RCC 7860 (cell line): Measurements from ENCODE around the gene SLCO2B1.

Source experiments
- DNase-seq: peaks from one replicate; pipeline ENCODE4 v3.0.0-alpha.2; 2015; ENCODE audit warnings: low spot score
- FAIRE-seq: peaks from 2 replicates; lab custom pipeline; 2012; peaks lifted over from hg19 to GRCh38; lab: Jason Lieb, UNC

SLCO2B1 gene

DNA sequence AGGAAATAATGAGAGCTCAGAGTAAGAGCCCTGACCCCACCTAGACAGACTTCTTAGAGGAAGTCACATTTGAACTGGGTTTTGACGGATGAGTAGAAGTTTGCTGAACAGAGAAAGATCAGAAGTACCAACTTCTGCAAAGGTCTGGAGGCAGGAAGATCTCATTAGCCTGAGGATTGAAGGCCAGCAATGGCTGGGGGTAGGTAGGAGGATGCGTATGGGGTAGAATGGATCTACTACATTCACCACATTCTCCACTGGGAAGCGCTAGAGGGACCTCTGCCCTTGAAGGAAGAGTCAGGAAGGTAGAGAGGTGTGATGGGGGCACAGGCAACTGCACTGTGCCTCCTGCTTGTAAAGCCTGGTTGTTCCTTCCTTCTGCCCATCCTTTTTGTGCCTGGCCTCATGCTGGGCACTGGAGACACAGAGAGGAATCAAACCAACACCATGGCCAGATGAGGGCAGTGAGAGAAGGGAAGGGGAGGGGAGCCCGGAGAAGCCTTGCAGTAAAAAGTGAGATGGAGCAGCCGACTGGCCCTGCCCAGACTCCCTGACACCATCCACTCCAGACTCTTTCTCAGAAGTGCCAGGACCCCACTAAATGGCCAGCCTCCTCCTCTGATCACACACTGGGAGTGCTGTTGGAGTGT lies 94.6 kb downstream of the SLCO2B1 start:
- FAIRE-seq, result no peak
- DNase-seq, result no peak

DNA sequence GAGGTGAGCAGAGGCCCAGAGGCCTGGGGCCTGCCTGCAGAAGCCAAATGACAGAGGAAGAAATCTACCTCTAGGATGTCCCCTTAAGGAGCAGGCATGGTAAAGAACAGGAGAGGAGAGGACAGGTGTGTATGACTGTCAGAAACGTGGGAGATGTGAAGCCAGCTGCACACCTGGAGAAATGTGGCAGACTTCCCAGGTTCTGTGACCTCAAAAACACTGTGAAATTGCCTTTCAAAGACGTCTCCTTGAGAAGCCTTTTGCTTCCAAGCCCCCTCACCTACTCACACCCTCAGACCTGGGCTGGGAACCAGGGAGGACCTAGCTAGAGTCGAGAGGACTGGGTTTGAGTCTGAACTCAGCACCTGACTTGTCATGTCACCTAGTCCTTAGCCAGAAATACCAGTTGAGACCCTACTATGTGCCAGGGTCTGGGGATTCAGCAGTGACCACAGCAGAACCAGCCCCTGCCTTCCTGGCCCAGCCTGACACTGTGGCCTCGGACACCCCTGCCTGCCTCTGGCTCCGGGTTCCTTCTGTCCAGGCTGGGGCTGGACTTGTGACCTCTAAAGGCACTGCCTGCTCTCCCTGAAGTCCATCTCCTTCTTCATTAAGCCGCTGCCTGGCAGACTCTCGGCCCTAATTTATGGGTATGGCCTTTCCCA lies 95.2 kb downstream of the SLCO2B1 start:
- FAIRE-seq (no peak), DNase-seq (no peak)

DNA sequence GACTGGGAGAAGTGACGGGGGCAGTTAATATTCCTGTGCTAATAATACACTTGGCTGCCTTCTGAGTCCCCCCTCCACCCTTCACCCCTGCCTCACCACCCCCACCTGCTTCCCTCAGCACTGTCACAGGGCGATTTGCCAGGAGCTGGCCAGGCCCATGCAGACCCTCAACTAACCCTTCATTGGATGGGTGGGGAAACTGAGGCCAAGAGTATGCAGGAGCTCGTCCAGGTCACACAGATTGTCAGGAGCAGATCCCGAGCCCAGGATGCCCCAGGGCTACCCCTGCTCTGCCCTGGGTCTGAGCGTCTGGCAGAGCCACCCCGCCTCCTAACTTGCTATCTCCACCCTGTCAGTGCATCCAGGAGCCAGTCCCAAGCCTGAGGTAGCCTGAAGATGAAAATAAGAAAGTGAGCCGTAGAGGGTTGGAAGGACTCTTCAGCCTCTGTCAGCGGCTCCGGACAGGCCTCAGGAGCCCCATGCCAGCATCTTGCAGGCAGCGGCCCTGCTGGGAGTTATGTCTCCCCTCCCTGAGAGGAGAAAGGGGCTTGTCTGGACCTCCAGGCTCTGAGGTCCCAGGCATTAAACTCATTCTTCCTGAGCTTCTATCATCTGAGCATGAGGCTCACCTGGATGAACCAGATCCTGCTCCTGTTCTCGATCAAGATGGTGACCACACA lies 95.9 kb downstream of the SLCO2B1 start:
- FAIRE-seq (no peak), DNase-seq (no peak)

DNA sequence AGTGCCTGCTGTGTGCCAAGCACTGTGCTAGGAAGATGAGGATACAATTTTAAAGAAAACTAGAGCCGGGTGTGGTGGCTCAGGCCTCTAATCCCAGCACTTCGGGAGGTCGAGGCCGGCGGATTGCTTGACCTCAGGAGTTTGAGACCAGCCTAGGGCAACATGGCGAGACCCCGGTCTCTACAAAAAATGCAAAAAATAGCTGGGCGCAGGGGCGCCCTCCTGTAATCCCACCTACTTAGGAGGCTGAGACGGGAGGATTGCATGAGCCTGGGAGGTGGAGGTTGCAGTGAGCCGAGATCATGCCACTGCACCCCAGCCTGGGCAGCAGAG lies 98.0 kb downstream of the SLCO2B1 start:
- no peak for DNase-seq
- no peak for FAIRE-seq

DNA sequence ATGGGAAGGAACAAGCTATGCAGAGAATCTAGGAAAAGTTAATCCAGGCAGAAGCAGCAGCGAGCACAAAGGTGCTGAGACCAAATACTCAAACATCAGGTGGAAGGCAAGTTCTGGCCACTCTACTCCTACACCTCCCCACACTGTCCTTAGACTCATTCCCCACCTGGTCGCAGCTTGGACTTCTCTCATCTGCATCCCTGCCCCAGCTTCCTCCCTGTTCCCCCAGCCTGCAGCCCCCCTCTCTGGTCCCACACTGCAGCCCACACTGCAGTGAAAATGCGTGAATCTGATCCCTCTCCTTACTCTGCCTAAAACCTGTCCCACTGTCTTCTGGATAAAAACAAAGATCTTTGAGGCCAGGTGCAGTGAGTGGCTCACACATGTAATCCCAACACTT lies 98.8 kb downstream of the SLCO2B1 start:
- no peak for DNase-seq
- FAIRE-seq, result no peak

DNA sequence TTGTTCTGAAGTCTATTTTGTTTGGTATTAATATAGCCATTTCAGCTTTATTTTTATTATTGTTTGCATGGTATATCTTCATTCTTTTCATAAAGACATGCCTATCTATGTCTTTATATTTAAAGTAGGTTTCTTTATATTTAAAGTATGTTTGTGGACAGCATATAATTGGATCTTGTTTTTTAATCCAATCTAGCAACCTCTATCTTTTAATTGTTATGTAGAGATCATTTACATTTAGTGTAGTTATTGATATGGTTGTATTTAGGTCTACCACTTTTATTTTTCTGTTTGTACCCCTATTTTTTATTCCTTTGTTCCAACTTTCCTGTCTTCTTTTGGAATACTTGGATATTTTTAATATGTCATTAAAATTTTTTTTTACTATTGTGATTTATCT lies 103.4 kb downstream of the SLCO2B1 start:
- FAIRE-seq (no peak), DNase-seq (no peak)
